Small intestine (tissue), 7 donors: ENCODE measurements around the gene COBLL1. TPM values are rescaled to one million over a fixed set of nuclear protein-coding genes. Genes with fewer than 3 reads are reported as not detected.
A peak's percentile ranks its signal among the peaks of the same experiment; 100 is the strongest.

ENCODE experiments used
- DNase-seq, 2 donors: peaks; one replicate each; pipeline versions ENCODE4 v3.0.0 to v3.0.0-alpha.2; 2013
- FAIRE-seq: peaks from 2 replicates; lab custom pipeline; 2012; peaks lifted over from hg19 to GRCh38; lab: Jason Lieb, UNC
- H3K27ac ChIP-seq, 3 donors: one replicate each; pipeline ENCODE4 v1.5.1; 2013; ENCODE audit warnings: low read length in 2 of 3, mild to moderate bottlenecking in 2 of 3, control low read depth in 1 of 3, inconsistent platforms in 1 of 3, low read depth in 1 of 3, moderate library complexity in 1 of 3
- H3K27me3 ChIP-seq, 3 donors: one replicate each; pipeline ENCODE4 v1.6.1; 2013; ENCODE audit warnings: low read length in 3 of 3, inconsistent platforms in 1 of 3; ENCODE audit not compliant: control insufficient read depth in 3 of 3, insufficient read depth in 3 of 3
- H3K36me3 ChIP-seq, 3 donors: one replicate each; pipeline ENCODE4 v1.6.1; 2013; ENCODE audit warnings: low read length in 3 of 3, inconsistent platforms in 1 of 3, low read depth in 1 of 3, mild to moderate bottlenecking in 1 of 3, moderate library complexity in 1 of 3; ENCODE audit not compliant: control insufficient read depth in 3 of 3, insufficient read depth in 2 of 3
- H3K4me1 ChIP-seq, 3 donors: one replicate each; pipeline ENCODE4 v1.6.1; 2013; ENCODE audit warnings: low read length in 2 of 3, inconsistent platforms in 1 of 3, low read depth in 1 of 3, mild to moderate bottlenecking in 1 of 3, moderate library complexity in 1 of 3; ENCODE audit not compliant: control insufficient read depth in 3 of 3, insufficient read depth in 2 of 3
- H3K4me3 ChIP-seq, 3 donors: one replicate each; pipeline ENCODE4 v1.5.1; 2013; ENCODE audit warnings: low read length in 3 of 3, control low read depth in 1 of 3, inconsistent platforms in 1 of 3, low read depth in 1 of 3, mild to moderate bottlenecking in 1 of 3, moderate library complexity in 1 of 3
- H3K9me3 ChIP-seq, 2 donors: one replicate each; pipeline ENCODE4 v1.6.1; 2013; ENCODE audit warnings: low read depth in 1 of 2, low read length in 1 of 2; ENCODE audit not compliant: control insufficient read depth in 2 of 2, insufficient read depth in 1 of 2
- WGBS, 3 donors: extraction: QIAGEN DNeasy Blood & Tissue Kit; methylation state at CpG; one replicate each; pipeline ENCODE4 v1.1.7; 2013; 5-methylcytosine and 5-hydroxymethylcytosine counted together
- polyA plus RNA-seq, 4 donors: library from polyadenylated mRNA; stranded (reverse) in 3 of 4; unstranded in 1 of 4; fragments of 200-250 nt in 3 of 4; fragments of 120-200 nt in 1 of 4; gene quantifications; one replicate each; pipeline versions ENCODE4 v1.2.1 to v1.2.3, GENCODE V29; 2013
- donor health status: healthy with polysubstance abuse.
- donor health status: control.
- donor health status: control.
- donor health status: Bipolar disorder and iron deficiency.
- donor health status: healthy.

The COBLL1 gene
- polyA plus RNA-seq, 4 donors: 5.4 to 72.0 (median 7.8) TPM

- H3K9me3 ChIP-seq: no peaks in the 10 kb centered on the region
- no peak for FAIRE-seq
- peaks cover 0 to 11% (median 0%) of the 10 kb centered on the region in 3 donors for H3K4me1 ChIP-seq
- no peak for DNase-seq
- H3K4me3 ChIP-seq: no peak overlapping the region
- no peaks in the 10 kb centered on the region for H3K27me3 ChIP-seq
- peaks cover 0 to 3% (median 0%) of the 10 kb centered on the region in 3 donors for H3K36me3 ChIP-seq
- no peak overlapping the region for H3K27ac ChIP-seq
These were observed 135.1 kb downstream of the COBLL1 start for GRCh38 chr2:164706522-164706921.

GRCh38 chr2:164705412-164706167 is 136.0 kb downstream of the COBLL1 start:
- H3K27ac ChIP-seq: no peak overlapping the region
- FAIRE-seq: no peak
- H3K4me3 ChIP-seq: no peak overlapping the region
- peaks cover 0 to 3% (median 0%) of the 10 kb centered on the region in 3 donors for H3K36me3 ChIP-seq
- 83 to 94% (median 91%) methylated on average over 12 of the region's 12 CpGs for WGBS, 3 donors
- H3K9me3 ChIP-seq: no peaks in the 10 kb centered on the region
- H3K27me3 ChIP-seq: no peaks in the 10 kb centered on the region
- H3K4me1 ChIP-seq: peaks cover 0 to 6% (median 0%) of the 10 kb centered on the region in 3 donors
- no peak for DNase-seq

- Histone ChIP-seq H3K27me3 (no peaks in the 10 kb centered on the region), H3K4me1 (no peaks in the 10 kb centered on the region), H3K27ac (no peak overlapping the region), H3K9me3 (no peaks in the 10 kb centered on the region), H3K4me3 (no peak overlapping the region), H3K36me3 (peaks cover 0 to 3% (median 0%) of the 10 kb centered on the region in 3 donors)
- DNase-seq: no peak
- WGBS, 3 donors: 78 to 88% (median 78%) methylated on average over 3 of the region's 3 CpGs
- no peak for FAIRE-seq
These were observed 137.5 kb downstream of the COBLL1 start for GRCh38 chr2:164703915-164704706.

GRCh38 chr2:164701565-164701964 is 140.1 kb downstream of the COBLL1 start:
- FAIRE-seq: no peak
- no peak for DNase-seq
- peaks cover 0 to 3% (median 0%) of the 10 kb centered on the region in 3 donors for H3K36me3 ChIP-seq

GRCh38 chr2:164700390-164700789 is 141.2 kb downstream of the COBLL1 start:
- no peak overlapping the region for H3K27ac ChIP-seq
- no peaks in the 10 kb centered on the region for H3K9me3 ChIP-seq
- H3K4me3 ChIP-seq: no peak overlapping the region
- H3K36me3 ChIP-seq: peaks cover 0 to 3% (median under 1%) of the 10 kb centered on the region in 3 donors
- 74 to 92% (median 89%) methylated on average over 2 of the region's 2 CpGs for WGBS, 3 donors
- FAIRE-seq (no peak), DNase-seq (no peak)
- no peaks in the 10 kb centered on the region for H3K27me3 ChIP-seq
- H3K4me1 ChIP-seq: no peaks in the 10 kb centered on the region

More at GRCh38 chr2:164701565-164701964, 140.1 kb downstream of the COBLL1 start:
- no peak overlapping the region for H3K27ac ChIP-seq
- H3K27me3 ChIP-seq: no peaks in the 10 kb centered on the region
- H3K4me3 ChIP-seq: no peak overlapping the region
- no peaks in the 10 kb centered on the region for H3K4me1 ChIP-seq
- no peaks in the 10 kb centered on the region for H3K9me3 ChIP-seq
- WGBS, 3 donors: 89 to 100% (median 95%) methylated on average over 1 of the region's 1 CpG

- 60 to 69% (median 67%) methylated on average over 3 of the region's 3 CpGs for WGBS, 3 donors
- FAIRE-seq: peak; percentile 79
These were observed 143.7 kb downstream of the COBLL1 start for GRCh38 chr2:164697688-164698461.

GRCh38 chr2:164696634-164697033 is 145.0 kb downstream of the COBLL1 start:
- H3K36me3 ChIP-seq: peaks cover 0 to 10% (median 6%) of the 10 kb centered on the region in 3 donors
- no peak for DNase-seq
- no peak overlapping the region for H3K4me3 ChIP-seq
- H3K9me3 ChIP-seq: no peaks in the 10 kb centered on the region
- no peaks in the 10 kb centered on the region for H3K27me3 ChIP-seq
- no peaks in the 10 kb centered on the region for H3K4me1 ChIP-seq
- WGBS, 3 donors: 81 to 84% (median 81%) methylated on average over 1 of the region's 1 CpG
- FAIRE-seq: no peak
- no peak overlapping the region for H3K27ac ChIP-seq

More at GRCh38 chr2:164697688-164698461, 143.7 kb downstream of the COBLL1 start:
- H3K36me3 ChIP-seq: peaks cover 0 to 9% (median 6%) of the 10 kb centered on the region in 3 donors
- no peaks in the 10 kb centered on the region for H3K9me3 ChIP-seq
- no peaks in the 10 kb centered on the region for H3K27me3 ChIP-seq
- H3K4me1 ChIP-seq: no peaks in the 10 kb centered on the region
- no peak overlapping the region for H3K27ac ChIP-seq
- peak; percentile 34 to 44 for DNase-seq
- H3K4me3 ChIP-seq: no peak overlapping the region

GRCh38 chr2:164694275-164694695 is 147.3 kb downstream of the COBLL1 start:
- no peak overlapping the region for H3K4me3 ChIP-seq
- H3K27ac ChIP-seq: no peak overlapping the region
- DNase-seq: no peak
- peaks cover 0 to 13% (median 6%) of the 10 kb centered on the region in 3 donors for H3K36me3 ChIP-seq
- H3K9me3 ChIP-seq: no peaks in the 10 kb centered on the region
- no peaks in the 10 kb centered on the region for H3K4me1 ChIP-seq
- WGBS, 3 donors: 85 to 92% (median 91%) methylated on average over 6 of the region's 6 CpGs
- no peak for FAIRE-seq
- no peaks in the 10 kb centered on the region for H3K27me3 ChIP-seq
